SKM-1 treated with dmso at 0.1 percent for 144 hours (cell line): ENCODE measurements around the gene TSTD2.
A peak's percentile ranks its signal among the peaks of the same experiment; 100 is the strongest.

Source experiments
- DNase-seq: peaks from one replicate; lab custom pipeline; 2025; ENCODE audit not compliant: unreplicated experiment; lab: John Stamatoyannopoulos, UW

The TSTD2 gene

DNA sequence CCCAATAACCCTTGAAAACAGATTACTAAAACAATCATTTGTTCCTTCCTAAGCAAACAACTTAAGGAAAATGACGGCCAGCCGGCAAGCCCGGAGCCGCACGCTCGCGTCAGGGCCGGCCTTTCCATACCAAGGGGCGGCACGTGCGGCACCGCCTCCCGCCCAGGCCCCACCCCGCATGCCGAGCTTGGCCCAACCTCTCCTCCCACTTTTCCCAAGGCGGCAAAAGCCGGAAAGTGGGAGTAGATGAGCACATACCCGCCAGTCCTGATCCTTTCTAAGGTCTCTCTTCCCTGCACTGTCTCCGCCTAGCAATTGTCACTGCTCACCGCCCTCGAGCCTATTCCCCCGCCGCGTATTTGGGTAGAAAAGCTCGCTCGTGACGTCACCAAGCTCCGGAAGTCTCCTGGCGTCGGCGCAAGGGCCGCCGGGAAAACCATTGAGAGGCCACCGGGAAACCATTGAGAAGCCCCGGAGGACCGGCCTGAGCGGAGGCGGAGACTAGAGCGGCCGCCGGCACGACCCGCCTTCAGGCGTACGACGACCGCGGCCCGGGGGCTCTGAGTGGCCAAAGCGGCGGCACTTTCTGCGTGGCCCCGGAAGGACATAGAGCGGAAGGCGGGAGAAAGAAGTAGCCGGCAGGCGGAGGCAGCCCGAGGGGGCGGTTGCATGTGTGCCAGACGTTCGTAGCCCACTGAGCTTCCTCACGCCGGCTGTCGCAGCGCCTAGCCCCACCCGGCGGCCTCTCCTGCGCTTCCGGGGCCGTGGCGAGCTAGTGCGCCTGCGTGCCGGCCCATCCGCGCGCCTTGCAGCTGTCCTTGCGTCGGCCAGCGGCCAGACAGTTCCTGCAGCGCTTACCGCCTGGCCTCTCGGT lies at the start of gene TSTD2, which contains the start of gene NCBP1:
TSS of gene TSTD2 (minus strand) at position 384 of the 874 bp plus-strand sequence. CDS start 5,806 bp downstream, outside the sequence.
TSS of gene NCBP1 (plus strand) at position 837 of the 874 bp plus-strand sequence. CDS start 61 bp downstream, outside the sequence.
- DNase-seq = peak; percentile 93

GRCh38 chr9:97682242-97682641 lies 49.1 kb upstream of the TSTD2 start:
- no peak for DNase-seq

GRCh38 chr9:97675655-97676054 lies 42.5 kb upstream of the TSTD2 start:
- no peak for DNase-seq

DNA sequence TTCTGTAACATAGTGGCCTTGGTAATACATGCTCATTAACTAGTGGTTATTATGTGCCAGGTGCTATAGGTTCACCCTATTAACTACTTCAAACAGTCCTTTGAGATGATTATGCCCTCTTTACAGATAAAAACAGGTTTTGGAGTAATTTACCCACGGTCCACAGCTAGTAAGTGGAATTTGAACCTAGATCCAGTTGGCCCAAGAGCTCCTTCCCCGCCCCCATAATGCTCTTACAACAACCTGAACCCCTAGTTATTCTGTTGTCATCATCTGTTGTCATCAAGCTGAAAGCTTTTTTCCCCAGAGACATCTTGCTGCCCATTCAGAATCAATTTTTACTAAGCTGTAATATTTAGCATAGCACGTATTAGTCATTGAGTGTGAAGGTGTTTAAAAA lies 40.8 kb upstream of the TSTD2 start:
- DNase-seq = no peak

DNA sequence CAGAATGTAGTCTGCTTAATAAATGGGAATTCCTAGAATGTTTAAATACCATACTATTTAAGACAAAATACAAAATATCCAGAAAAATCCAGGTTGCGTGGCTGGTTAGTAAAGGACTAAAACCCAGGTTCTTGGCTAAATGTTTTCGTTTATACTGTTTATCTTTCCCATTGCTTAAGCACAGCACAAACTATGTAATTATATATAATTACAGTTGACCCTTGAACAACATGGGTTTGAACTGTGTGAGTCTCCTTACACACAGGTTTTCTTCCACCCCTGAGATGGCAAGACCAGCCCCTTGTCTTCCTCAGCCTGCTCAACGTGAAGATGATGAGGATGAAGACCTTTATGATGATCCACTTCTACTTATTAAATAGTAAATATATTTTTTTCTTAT lies 39.2 kb upstream of the TSTD2 start:
- DNase-seq = no peak

DNA sequence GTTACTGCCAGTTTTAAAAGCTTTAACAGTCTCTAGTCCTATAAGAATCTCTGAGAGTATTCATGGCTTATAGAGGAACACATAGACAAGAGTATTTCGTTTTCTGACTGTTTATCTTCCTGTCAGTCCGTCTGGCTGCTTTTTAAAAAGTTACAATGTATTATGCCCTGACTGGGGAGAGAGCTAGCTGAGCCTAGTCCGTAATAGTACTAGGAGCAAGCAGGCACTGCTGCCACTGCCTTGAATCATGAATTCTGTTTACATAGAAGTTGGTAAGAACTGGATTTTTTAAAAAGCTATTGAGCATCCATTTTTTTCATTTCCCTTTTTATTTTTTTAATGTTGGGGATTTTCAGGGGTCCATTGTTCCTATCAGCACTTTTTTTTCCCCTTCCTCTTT lies 37.4 kb upstream of the TSTD2 start:
- DNase-seq = no peak

DNA sequence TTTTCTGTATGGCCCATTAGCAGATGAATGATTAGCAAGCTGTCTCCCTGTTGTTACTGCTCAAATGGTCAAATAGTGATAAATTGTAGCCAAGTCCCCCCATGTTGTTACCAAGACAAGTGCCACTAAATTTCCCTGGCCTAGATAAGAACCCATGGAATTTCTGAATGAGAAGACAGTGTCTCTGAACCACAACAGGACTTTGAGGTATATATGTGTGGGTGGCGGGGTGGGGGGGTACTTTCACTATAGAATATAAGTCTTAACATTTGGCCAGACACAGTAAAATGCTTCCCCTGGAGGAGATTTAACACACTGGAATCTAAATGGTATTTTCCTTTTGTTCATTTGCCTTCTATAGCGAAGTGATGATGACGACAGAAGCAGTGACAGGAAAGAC lies 35.3 kb upstream of the TSTD2 start:
- no peak for DNase-seq

DNA sequence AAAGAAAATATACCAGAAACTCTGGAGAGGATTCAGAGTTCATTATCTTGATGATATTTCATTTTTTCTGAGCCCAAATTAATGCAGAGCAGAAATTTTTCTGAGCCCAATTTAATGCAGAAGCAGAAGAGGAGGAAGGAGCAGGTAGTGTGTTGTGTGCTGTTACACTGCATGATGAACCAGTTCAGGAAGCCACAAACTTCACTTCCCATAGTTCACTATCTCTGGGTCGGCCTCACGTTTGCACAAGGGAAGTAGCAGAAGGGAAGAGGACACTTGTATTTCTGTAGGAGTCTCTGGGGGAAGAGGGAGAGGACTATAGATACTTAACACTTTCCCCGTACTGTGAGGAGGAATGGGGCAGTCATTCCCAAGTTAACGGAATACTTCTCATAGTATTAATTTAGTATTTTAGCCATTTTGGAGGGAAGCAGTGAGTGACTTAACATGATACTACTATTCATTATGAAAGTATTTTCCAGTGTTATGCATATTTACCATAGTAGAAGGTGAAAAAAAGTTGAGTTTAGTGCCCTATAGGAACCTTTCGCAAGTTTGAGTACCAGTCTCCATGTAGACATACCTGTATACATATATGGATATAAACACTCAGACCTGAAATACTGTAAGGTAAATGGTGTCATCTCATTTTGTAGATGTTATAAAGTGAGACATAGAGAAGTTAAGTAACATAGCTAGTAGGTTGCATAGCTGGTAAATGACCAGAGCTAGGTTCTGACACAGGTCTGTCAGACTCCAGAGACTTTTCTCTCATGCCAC lies 33.9 kb upstream of the TSTD2 start:
- peak; percentile 3 for DNase-seq

- no peak for DNase-seq
These were observed 32.6 kb upstream of the TSTD2 start for GRCh38 chr9:97665742-97666141.

DNA sequence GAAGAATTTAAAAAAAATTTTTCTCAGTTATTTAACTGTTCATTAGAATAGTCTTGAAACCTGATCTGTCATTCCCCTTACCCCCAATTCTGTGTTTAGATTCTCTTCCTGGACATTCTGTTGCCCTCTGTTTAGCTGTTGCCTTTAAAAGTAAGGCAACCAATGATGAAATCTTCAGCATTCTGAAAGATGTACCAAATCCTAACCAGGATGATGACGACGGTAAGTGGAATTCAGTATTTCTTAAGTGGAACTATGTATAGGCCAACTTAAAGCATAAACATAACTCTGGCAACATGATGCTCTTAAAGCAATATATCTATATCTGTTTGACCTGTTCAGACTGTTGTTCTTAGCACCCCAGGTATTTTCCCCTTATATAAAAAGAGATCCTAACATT lies 27.7 kb upstream of the TSTD2 start:
- DNase-seq = no peak

DNA sequence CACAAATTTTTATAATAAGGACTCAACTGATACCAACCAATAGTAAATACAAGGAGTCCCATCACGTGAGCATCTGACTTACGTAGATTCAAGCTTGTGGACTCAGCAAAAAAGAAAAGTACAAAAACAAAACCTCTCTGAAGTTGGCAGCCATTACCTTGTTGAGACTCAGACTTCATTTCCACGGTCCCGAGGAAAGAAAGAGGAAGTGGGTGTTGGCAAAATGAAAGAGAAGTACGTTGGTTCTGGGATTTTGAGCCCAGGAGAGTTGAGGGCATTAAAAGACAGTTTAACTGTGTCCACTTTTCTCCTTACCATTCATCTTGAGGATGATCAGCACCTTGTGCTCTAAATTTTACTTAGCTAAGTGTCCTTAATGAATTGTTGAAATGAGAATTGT lies 27.2 kb upstream of the TSTD2 start:
- DNase-seq = no peak

- DNase-seq = no peak
These were observed 26.6 kb upstream of the TSTD2 start for GRCh38 chr9:97659771-97660170.

DNA sequence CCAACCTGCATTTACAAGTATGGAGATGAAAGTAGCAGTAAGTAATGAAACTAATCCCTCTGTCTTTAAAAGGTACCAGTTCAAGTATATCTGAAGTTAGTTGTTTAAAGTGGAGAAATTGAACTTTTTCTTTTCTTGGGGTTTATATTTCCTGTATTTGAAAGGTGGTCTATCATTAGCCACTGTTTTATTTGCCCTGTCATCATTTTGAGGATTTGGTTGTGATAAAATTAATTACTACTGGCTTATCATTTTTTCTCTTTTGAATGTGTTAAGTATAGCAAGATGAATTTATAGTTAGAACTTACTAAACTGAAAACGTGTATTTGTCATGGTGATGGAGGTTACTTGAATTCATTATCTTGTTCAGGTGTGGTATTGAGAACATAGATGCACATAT lies 25.5 kb upstream of the TSTD2 start:
- no peak for DNase-seq

- DNase-seq = no peak
These were observed 18.5 kb upstream of the TSTD2 start for GRCh38 chr9:97651646-97652045.

GRCh38 chr9:97647996-97648395 lies 14.8 kb upstream of the TSTD2 start:
- DNase-seq = no peak

GRCh38 chr9:97645720-97646119 lies 12.6 kb upstream of the TSTD2 start:
- no peak for DNase-seq

DNA sequence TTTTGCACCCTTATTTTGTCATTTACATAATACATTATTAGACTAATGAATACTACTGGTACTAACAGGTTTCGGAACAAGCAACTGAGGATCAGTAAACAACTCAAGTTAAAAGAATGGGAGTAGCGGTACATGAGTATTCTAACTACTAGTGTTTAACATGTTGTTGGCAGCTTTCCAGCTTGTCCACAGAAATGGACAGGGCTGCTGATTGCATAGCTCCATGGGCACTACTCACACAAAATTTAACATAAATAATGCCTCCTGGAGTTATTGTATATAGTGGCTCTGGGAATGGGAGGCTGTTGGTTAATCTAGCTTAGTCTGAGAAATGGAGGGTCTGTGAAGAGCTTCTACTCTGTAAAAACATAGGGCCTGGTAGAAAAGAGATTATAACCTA lies 7.2 kb upstream of the TSTD2 start:
- no peak for DNase-seq

GRCh38 chr9:97638666-97639065 lies 5.5 kb upstream of the TSTD2 start:
- DNase-seq = no peak

GRCh38 chr9:97636903-97637302 lies 3.7 kb upstream of the TSTD2 start:
- DNase-seq = no peak

DNA sequence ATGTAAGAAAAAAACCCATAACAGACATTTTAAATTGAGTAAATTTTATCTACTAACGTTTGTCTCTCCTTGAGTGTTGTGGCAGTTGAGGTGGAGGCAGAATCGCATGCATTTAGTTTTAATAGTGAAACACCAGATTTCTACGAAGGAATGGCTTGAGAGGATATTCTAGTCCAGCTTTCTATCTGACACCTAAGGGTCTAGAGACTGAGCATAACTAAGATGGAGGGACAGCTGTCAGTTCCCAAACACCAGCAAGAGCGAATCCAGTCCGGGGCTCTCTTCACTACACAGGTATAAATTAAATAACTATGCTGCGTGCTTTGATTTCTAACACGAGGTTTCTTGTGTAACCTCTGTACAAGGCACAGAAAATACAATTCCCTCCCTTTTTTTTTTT lies 1.9 kb upstream of the TSTD2 start:
- no peak for DNase-seq

DNA sequence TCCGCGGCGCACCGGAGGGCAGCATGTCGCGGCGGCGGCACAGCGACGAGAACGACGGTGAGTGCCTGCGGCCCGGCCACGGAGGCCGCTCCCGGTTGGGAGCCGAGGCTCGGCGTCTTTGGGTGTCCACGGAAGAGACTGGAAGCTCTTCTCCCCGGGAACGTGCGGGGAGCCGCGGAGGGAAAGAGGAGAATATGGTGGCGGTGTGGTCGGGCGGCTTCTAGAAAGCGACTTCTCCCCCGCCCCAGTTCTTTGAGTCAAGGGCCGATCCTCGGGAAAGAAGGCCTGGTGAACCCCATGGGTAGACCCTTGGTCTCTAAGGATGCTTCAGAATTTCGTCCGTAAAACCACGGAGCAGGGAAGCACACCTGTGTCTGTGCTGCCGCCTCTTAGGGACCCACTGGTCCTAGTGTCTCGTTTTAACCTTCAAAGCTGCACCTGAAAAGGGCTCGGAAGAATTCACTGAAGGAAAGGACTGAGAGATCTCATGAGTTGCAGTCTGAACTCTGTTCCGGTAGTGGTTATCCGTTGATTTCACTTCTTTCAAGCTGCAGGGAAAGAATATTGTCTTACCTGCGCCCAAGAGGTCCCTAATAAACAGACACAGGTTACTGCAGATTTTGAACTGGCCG lies 807 bp upstream of the TSTD2 start:
- no peak for DNase-seq
